ENCODE results near the gene CDH12.
"Not testable (repeated sequence)": the region's sequence is repeated elsewhere in the genome, so short reads cannot be mapped to it uniquely, and the experiment has no call there.

Gene CDH12

DNA sequence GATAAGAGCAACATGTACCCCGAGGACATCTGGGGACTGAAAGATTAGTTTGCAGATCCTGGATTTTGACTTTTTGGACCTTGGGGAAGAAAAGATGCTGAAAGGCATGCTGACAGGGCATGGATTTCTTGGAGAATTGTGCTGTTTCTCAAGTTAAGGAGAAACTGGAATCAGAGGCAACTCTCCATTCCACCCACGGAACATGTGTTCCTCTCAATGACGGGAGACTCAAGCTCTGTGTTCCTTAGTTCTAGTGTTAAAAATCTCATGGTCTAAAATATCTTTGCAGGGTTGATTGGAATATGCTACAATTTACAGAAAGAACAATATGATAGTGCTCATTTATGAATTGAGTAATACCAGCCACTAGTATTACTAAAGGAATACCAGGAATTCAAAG lies 34.4 kb upstream of the CDH12 start:
- TF ChIP-seq SPI1 (IDR thresholded peaks at IDR 0.05; ENCODE audit: borderline replicate concordance, low read depth) (no peak), POLR2AphosphoS5 (IDR thresholded peaks at IDR 0.05; ENCODE audit: low read depth) (no peak), GABPA (IDR thresholded peaks at IDR 0.05; ENCODE audit: low read depth) (no peak)
- TF ChIP-seq, protein P1, sequence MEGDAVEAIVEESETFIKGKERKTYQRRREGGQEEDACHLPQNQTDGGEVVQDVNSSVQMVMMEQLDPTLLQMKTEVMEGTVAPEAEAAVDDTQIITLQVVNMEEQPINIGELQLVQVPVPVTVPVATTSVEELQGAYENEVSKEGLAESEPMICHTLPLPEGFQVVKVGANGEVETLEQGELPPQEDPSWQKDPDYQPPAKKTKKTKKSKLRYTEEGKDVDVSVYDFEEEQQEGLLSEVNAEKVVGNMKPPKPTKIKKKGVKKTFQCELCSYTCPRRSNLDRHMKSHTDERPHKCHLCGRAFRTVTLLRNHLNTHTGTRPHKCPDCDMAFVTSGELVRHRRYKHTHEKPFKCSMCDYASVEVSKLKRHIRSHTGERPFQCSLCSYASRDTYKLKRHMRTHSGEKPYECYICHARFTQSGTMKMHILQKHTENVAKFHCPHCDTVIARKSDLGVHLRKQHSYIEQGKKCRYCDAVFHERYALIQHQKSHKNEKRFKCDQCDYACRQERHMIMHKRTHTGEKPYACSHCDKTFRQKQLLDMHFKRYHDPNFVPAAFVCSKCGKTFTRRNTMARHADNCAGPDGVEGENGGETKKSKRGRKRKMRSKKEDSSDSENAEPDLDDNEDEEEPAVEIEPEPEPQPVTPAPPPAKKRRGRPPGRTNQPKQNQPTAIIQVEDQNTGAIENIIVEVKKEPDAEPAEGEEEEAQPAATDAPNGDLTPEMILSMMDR (IDR thresholded peaks at IDR 0.05; ENCODE audit: insufficient read depth, low read length) = no peak
- TF ChIP-seq, protein P2, sequence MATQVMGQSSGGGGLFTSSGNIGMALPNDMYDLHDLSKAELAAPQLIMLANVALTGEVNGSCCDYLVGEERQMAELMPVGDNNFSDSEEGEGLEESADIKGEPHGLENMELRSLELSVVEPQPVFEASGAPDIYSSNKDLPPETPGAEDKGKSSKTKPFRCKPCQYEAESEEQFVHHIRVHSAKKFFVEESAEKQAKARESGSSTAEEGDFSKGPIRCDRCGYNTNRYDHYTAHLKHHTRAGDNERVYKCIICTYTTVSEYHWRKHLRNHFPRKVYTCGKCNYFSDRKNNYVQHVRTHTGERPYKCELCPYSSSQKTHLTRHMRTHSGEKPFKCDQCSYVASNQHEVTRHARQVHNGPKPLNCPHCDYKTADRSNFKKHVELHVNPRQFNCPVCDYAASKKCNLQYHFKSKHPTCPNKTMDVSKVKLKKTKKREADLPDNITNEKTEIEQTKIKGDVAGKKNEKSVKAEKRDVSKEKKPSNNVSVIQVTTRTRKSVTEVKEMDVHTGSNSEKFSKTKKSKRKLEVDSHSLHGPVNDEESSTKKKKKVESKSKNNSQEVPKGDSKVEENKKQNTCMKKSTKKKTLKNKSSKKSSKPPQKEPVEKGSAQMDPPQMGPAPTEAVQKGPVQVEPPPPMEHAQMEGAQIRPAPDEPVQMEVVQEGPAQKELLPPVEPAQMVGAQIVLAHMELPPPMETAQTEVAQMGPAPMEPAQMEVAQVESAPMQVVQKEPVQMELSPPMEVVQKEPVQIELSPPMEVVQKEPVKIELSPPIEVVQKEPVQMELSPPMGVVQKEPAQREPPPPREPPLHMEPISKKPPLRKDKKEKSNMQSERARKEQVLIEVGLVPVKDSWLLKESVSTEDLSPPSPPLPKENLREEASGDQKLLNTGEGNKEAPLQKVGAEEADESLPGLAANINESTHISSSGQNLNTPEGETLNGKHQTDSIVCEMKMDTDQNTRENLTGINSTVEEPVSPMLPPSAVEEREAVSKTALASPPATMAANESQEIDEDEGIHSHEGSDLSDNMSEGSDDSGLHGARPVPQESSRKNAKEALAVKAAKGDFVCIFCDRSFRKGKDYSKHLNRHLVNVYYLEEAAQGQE (IDR thresholded peaks at IDR 0.05; ENCODE audit: insufficient replicate concordance, low read depth) = no peak
- no peak overlapping the region for H3K27ac ChIP-seq (replicated peaks)
- no peaks in the 10 kb centered on the region for H3K27me3 ChIP-seq (ENCODE audit: insufficient read depth, poor library complexity, severe bottlenecking)
- DNase-seq (ENCODE audit: low read depth in 1 of 2, low spot score in 1 of 2) = no peak
- H3K4me3 ChIP-seq (replicated peaks; ENCODE audit: insufficient read depth, low read length) = no peak overlapping the region

DNA sequence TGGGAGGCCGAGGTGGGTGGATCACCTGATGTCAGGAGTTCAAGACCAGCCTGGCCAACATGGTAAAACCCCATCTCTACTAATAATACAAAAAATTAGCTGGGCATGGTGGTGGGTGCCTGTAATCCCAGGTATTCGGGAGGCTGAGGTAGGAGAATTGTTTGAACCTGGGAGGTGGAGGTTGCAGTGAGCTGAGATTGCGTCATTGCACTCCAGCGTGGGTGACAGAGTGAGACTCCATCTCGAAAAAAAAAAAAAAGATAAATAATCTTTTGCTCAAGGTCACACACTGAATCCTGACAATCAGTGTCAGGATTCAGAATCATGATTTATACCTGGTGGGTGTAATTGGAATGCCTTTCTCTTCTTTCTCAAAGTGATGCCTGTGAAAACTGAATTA lies 5.8 kb upstream of the CDH12 start:
- DNase-seq (ENCODE audit: low read depth in 1 of 2, low spot score in 1 of 2); H3K4me3 ChIP-seq (replicated peaks; ENCODE audit: insufficient read depth, low read length); H3K27ac ChIP-seq (replicated peaks); H3K27me3 ChIP-seq (ENCODE audit: insufficient read depth, poor library complexity, severe bottlenecking): not testable (repeated sequence)

DNA sequence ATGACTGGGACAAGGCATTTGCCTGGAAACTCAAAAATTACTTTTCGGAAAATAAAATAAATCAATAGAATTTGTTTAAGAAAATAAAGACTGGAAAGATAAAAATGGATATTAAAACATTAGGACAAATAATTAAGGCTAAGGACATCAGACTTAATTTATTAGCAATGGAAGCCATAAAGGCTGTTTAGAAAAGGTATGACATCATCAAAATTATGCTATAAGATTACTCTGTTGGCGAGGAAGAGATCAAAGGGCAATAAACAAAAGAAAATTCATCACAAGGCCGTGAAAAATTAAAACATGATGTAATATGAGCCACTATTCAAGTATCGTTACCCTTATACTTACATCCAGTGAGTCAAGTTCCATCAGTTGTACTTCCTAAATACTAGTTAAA lies 2.7 kb upstream of the CDH12 start:
- TF ChIP-seq, protein P2 (IDR thresholded peaks at IDR 0.05; ENCODE audit: insufficient replicate concordance, low read depth) = no peak
- TF ChIP-seq, protein P1 (IDR thresholded peaks at IDR 0.05; ENCODE audit: insufficient read depth, low read length) = no peak
- TF ChIP-seq POLR2AphosphoS5 (IDR thresholded peaks at IDR 0.05; ENCODE audit: low read depth) = no peak
- TF ChIP-seq SPI1 (IDR thresholded peaks at IDR 0.05; ENCODE audit: borderline replicate concordance, low read depth) = no peak
- TF ChIP-seq GABPA (IDR thresholded peaks at IDR 0.05; ENCODE audit: low read depth) = no peak
- no peak overlapping the region for H3K27ac ChIP-seq (replicated peaks)
- no peak for DNase-seq (ENCODE audit: low read depth in 1 of 2, low spot score in 1 of 2)
- H3K4me3 ChIP-seq (replicated peaks; ENCODE audit: insufficient read depth, low read length) = no peak overlapping the region
- H3K27me3 ChIP-seq (ENCODE audit: insufficient read depth, poor library complexity, severe bottlenecking) = peaks cover 10% of the 10 kb centered on the region

DNA sequence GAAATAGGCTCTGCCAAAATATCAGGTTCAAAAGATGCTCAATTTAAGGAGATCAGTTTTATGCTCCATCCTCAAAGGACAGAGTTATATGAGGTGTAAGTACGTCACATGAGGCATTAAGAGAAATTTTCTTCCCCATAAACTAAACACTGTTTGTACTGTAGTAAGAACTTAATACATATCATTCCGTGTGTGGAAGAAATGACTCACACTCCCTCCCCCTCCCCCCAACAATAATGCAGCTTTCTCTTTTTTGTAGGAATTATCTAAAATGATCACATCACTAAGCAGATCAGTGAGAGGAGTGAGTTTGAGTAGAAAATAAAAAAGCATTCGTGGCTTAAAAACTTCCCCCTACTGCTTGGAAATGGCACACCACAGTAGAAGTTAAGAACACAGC lies 2.2 kb downstream of the CDH12 start:
- no peak for DNase-seq (ENCODE audit: low read depth in 1 of 2, low spot score in 1 of 2)
- H3K4me3 ChIP-seq (replicated peaks; ENCODE audit: insufficient read depth, low read length) = no peak overlapping the region
- no peak for TF ChIP-seq GABPA (IDR thresholded peaks at IDR 0.05; ENCODE audit: low read depth)
- H3K27ac ChIP-seq (replicated peaks) = no peak overlapping the region
- peaks cover 10% of the 10 kb centered on the region for H3K27me3 ChIP-seq (ENCODE audit: insufficient read depth, poor library complexity, severe bottlenecking)

DNA sequence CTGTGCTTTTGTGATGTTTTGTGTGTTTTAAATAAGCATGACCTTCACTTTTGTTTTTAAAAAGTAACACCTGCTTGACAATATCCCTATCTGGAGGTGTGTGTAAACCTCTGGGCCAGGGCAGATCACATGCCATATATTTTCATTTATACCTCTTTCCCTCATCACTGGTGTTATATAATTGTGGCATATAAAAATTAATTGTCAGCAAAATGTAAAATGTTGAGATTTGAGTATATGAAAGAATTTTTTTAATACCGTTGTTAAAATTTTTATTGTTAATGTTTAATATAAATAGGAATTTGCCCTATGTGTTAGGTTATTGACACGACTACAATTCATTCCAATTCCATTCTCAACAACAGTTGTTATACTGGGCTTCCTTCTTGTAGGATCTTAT lies 6.5 kb downstream of the CDH12 start:
- Histone ChIP-seq H3K27ac (replicated peaks) (no peak overlapping the region), H3K4me3 (replicated peaks; ENCODE audit: insufficient read depth, low read length) (no peak overlapping the region), H3K27me3 (ENCODE audit: insufficient read depth, poor library complexity, severe bottlenecking) (no peaks in the 10 kb centered on the region)
- TF ChIP-seq POLR2AphosphoS5 (IDR thresholded peaks at IDR 0.05; ENCODE audit: low read depth) = no peak
- TF ChIP-seq SPI1 (IDR thresholded peaks at IDR 0.05; ENCODE audit: borderline replicate concordance, low read depth) = no peak
- TF ChIP-seq GABPA (IDR thresholded peaks at IDR 0.05; ENCODE audit: low read depth) = no peak
- TF ChIP-seq, protein P1 (IDR thresholded peaks at IDR 0.05; ENCODE audit: insufficient read depth, low read length) = no peak
- TF ChIP-seq, protein P2 (IDR thresholded peaks at IDR 0.05; ENCODE audit: insufficient replicate concordance, low read depth) = no peak
- DNase-seq (ENCODE audit: low read depth in 1 of 2, low spot score in 1 of 2) = no peak
